ENCODE results near the gene KCNE4. TPM values are rescaled to one million over a fixed set of nuclear protein-coding genes. Genes with fewer than 3 reads are reported as not detected.

The KCNE4 gene
- total RNA-seq, 6 experiments from 2014 or later: 0.17 to 1.2 (median 1.1) TPM

DNA sequence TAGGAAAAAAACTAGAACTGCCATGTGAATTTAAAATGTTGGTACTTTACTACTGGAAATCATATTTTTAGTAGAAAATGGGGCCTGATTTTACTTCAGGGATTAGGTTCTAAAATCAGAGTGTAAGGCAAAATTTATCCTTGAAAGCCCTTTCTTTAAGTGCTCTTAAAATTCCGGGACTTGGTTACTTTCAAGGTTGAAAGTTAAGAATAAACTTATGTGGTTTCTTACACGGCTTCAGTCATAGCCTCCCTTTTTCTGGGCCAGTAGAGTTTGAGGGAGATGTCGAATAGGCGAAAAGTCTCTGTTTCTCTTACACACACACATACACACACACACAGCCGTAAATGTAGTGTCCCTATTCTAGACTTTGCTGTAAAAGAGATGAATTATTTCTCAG, 13.1 kb downstream of the KCNE4 start:
- H3K27ac ChIP-seq: no peak overlapping the region
- intact Hi-C loops (cut with DNase I): no loop called here
- WGBS (ENCODE audit: insufficient coverage, low coverage, low lambda C conversion rate, missing lambda C conversion rate): 46% methylated on average over 5 of the region's 5 CpGs

DNA sequence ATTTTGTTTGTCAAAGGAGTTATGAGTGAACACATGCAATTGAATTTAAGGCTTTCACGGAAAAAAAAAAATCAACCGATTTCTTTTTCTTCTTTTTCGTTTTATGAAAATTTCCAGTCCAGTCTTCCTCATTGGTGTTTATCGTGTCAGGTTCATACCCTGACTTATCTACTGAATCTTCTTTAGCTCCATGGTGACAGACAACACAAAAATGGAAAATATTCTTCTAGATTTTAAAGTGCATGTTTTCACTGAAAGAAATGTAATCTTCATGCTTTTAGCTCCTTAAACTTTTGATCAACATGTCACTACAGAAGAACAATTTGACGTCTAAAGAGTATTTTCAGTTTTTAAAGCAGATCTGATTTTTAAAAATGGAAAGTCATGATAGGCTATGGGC, 14.7 kb downstream of the KCNE4 start:
- Histone ChIP-seq H3K27ac (no peak overlapping the region), H3K36me3 (no peaks in the 10 kb centered on the region), H3K4me3 (no peak overlapping the region), H3K4me1 (no peaks in the 10 kb centered on the region), H3K27me3 (no peaks in the 10 kb centered on the region), H3K9me3 (no peaks in the 10 kb centered on the region)
- no peak for DNase-seq
- intact Hi-C loops (cut with DNase I): no loop called here
- ATAC-seq: no peak
- 68% methylated on average over 5 of the region's 5 CpGs for WGBS (ENCODE audit: insufficient coverage, low coverage, low lambda C conversion rate, missing lambda C conversion rate)
- TF ChIP-seq, protein P1, sequence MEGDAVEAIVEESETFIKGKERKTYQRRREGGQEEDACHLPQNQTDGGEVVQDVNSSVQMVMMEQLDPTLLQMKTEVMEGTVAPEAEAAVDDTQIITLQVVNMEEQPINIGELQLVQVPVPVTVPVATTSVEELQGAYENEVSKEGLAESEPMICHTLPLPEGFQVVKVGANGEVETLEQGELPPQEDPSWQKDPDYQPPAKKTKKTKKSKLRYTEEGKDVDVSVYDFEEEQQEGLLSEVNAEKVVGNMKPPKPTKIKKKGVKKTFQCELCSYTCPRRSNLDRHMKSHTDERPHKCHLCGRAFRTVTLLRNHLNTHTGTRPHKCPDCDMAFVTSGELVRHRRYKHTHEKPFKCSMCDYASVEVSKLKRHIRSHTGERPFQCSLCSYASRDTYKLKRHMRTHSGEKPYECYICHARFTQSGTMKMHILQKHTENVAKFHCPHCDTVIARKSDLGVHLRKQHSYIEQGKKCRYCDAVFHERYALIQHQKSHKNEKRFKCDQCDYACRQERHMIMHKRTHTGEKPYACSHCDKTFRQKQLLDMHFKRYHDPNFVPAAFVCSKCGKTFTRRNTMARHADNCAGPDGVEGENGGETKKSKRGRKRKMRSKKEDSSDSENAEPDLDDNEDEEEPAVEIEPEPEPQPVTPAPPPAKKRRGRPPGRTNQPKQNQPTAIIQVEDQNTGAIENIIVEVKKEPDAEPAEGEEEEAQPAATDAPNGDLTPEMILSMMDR (IDR thresholded peaks at IDR 0.05): no peak
- no peak for TF ChIP-seq POLR2A (IDR thresholded peaks at IDR 0.05)

More for the DNA sequence above, 13.1 kb downstream of the KCNE4 start:
- ATAC-seq (no peak), DNase-seq (no peak)
- Histone ChIP-seq H3K4me1 (no peaks in the 10 kb centered on the region), H3K4me3 (no peak overlapping the region), H3K36me3 (no peaks in the 10 kb centered on the region), H3K9me3 (no peaks in the 10 kb centered on the region), H3K27me3 (no peaks in the 10 kb centered on the region)
- TF ChIP-seq, protein P1 (IDR thresholded peaks at IDR 0.05): no peak
- no peak for TF ChIP-seq POLR2A (IDR thresholded peaks at IDR 0.05)

DNA sequence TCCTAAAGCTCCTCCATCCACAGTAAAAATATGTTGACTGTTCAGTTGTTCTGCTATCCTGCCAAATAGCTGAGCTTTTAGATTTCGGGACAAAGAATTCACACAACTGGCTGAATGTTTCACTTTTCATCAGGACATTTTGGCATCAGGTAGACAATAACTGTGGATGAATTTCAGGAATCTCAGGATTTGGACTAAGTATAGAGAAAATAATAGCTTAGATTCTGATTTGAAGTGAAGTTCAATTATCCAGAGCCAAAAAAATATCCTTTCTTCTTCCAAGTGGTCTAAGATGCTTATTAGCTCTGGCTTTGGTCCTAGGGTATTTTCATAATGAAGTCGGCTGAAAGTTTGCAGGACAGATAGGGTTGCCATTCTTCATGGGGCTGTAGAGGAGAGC, 16.1 kb downstream of the KCNE4 start:
- Histone ChIP-seq H3K9me3 (no peaks in the 10 kb centered on the region), H3K27ac (no peak overlapping the region), H3K4me1 (no peaks in the 10 kb centered on the region), H3K36me3 (no peaks in the 10 kb centered on the region), H3K4me3 (no peak overlapping the region), H3K27me3 (no peaks in the 10 kb centered on the region)
- DNase-seq (no peak), ATAC-seq (no peak)
- no peak for TF ChIP-seq POLR2A (IDR thresholded peaks at IDR 0.05)
- TF ChIP-seq, protein P1 (IDR thresholded peaks at IDR 0.05): no peak
- 54% methylated on average over 2 of the region's 2 CpGs for WGBS (ENCODE audit: insufficient coverage, low coverage, low lambda C conversion rate, missing lambda C conversion rate)
- intact Hi-C loops (cut with DNase I): no loop called here

DNA sequence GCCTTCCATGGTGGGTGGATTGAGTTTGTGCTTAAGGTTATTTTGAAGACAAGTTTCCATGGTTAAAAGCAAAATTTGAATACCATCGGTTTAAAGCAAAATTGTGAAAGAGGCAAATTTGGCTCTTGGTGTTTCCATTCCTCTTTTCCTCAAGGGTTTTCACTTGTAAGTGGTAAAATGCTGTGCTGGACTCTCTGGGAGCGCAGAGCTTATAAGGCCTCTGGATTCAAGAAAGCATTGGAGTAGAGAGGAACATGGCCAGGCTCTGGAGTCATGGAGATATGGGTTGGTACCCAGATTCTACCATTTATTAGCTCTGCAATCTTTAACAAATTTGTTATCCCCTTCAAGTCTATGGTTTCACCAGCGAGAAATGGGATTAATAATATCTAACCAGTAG, 17.5 kb downstream of the KCNE4 start:
- WGBS (ENCODE audit: insufficient coverage, low coverage, low lambda C conversion rate, missing lambda C conversion rate): 43% methylated on average over 3 of the region's 3 CpGs
- Histone ChIP-seq H3K36me3 (no peaks in the 10 kb centered on the region), H3K9me3 (no peaks in the 10 kb centered on the region), H3K4me3 (no peak overlapping the region), H3K4me1 (no peaks in the 10 kb centered on the region), H3K27ac (no peak overlapping the region), H3K27me3 (no peaks in the 10 kb centered on the region)
- DNase-seq: no peak
- ATAC-seq: no peak
- TF ChIP-seq, protein P1 (IDR thresholded peaks at IDR 0.05): no peak
- TF ChIP-seq POLR2A (IDR thresholded peaks at IDR 0.05): no peak
- intact Hi-C loops (cut with DNase I): no loop called here

DNA sequence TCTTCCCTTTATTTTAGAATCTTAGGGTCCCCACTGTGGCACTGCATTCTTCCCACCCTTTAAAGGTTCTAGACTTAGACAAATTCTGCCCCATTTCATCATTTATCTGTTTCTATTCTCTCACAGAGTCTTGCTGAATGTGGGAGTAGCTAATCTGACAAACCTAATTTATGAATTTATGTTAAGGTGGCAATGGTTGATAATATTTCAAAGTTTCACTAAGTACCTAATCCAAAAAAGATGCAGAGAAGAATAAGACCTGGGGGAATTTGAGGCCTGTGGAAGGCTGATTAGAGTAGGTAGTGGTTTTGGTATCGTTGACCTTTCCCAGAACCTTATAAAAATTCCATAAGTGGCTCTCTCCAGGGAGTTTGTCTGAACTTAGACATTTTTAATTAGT, 18.0 kb downstream of the KCNE4 start:
- Histone ChIP-seq H3K4me3 (no peak overlapping the region), H3K4me1 (no peaks in the 10 kb centered on the region), H3K27me3 (no peaks in the 10 kb centered on the region), H3K9me3 (no peaks in the 10 kb centered on the region), H3K27ac (no peak overlapping the region), H3K36me3 (no peaks in the 10 kb centered on the region)
- no peak for TF ChIP-seq POLR2A (IDR thresholded peaks at IDR 0.05)
- TF ChIP-seq, protein P1 (IDR thresholded peaks at IDR 0.05): no peak
- WGBS (ENCODE audit: insufficient coverage, low coverage, low lambda C conversion rate, missing lambda C conversion rate): 57% methylated on average over 1 of the region's 1 CpG
- intact Hi-C loops (cut with DNase I): no loop called here
- DNase-seq: no peak
- no peak for ATAC-seq

All from right lobe of liver (tissue), 6 donors.